Measurements from ENCODE around the gene GFOD1.
"Not testable (repeated sequence)": the region's sequence is repeated elsewhere in the genome, so short reads cannot be mapped to it uniquely, and the experiment has no call there.

GFOD1 gene

DNA sequence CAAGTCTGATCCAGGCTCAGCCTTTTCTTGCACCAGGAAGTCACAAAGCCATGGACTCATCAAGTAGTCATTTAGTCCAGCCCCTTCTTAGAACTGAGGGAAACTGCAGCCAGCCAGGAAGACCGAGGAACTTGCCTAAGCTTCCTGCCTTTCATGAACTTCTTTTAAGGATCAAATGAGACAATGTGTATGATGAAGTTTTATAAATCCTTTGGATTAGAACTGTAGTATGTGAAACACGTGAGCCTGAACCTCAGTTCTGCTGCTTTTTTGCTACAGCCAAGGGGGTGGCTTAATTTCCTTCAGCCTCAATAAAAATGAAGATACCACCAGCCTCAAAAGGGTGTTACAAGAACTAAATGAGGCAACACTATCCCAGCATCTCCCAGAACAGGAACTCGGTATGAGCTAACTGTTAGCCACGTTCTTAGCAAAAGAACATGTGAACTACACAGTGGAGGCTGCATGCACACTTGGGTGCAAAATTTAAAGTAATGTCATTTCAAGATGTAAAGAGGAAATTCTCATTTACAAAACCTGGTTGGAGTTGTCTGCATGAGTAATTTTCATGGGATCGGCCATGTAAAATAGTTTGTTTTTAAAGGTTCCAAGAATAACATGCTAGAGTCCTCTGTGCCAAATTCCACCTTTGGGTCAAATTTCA lies 83.0 kb downstream of the GFOD1 start:
- DNase-seq (ENCODE audit: low spot score) = no peak

- DNase-seq (ENCODE audit: low spot score) = no peak
Observed at GRCh38 chr6:13402711-13403110, 84.7 kb downstream of the GFOD1 start.

- DNase-seq (ENCODE audit: low spot score) = no peak
Observed at GRCh38 chr6:13400772-13401171, 86.6 kb downstream of the GFOD1 start.

DNA sequence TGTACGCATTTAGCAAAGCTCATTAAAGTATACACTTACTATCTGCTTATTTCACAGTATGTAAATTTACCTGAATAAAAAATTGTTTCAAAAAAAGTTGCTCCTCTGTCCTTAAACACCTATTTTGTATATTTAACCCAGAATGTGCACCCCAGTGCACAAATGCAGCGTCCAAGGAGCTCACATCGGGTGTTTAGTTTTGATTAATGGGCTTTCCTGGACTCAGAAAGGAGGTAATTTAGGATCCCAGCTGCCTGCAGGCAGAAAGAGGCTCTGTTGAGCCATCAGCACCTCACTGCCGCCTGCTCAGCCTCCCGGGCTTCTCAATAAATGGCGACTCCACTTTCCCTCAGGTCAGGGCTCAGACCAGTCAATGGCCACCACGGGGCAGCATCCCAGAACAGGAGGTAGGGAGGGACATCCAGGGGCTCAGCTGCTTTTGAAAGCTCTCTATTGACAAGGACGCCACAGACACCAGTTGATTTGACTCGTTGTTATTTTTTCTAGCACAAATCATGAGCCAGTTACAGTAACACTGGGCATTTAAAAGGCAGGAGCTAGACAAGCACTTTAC lies 88.9 kb downstream of the GFOD1 start:
- DNase-seq (ENCODE audit: low spot score) = peak; percentile 76

DNA sequence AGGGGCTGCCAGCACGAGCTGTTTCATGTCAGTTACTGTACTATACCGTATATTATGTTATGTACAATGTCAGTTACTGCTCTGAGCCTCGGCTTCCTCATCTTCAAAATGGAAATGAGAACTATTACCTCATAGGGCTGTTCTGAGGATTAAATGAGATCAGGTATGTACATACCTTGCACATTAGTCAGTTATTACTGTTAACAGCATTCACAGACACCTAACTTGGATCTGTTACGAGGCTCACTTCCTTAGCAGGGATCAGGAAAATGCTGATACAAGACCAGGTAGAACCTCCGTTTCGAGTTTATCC lies 89.4 kb downstream of the GFOD1 start:
- no peak for DNase-seq (ENCODE audit: low spot score)

- DNase-seq (ENCODE audit: low spot score) = no peak
Observed at GRCh38 chr6:13397359-13398068, 89.9 kb downstream of the GFOD1 start.

DNA sequence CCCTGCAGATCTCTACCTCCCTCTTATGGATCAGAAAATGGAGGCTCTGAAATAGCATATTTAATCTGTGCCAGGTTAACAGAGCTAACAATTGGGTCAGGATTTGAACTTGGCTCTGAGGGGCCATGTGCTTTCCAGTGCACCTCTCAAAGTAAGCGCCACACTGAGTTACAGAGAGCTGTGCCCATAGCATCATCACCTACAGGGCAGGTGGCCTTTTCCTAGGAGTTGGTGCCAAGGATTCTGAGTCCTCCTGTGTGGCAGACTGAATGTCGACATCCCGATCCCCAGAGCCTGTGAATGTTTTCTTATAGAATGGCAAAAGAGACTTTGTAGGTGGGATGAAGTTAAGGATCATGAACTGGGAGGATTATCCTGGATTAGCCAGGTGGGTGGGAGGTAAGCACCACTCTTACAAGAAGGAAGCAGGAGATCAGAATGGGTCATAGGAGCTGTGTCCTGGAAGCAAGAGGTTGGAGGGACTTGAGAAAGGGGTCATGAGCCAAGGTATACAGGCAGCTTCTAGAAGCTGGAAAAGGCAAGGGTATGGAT lies 91.1 kb downstream of the GFOD1 start:
- DNase-seq (ENCODE audit: low spot score) = no peak

DNA sequence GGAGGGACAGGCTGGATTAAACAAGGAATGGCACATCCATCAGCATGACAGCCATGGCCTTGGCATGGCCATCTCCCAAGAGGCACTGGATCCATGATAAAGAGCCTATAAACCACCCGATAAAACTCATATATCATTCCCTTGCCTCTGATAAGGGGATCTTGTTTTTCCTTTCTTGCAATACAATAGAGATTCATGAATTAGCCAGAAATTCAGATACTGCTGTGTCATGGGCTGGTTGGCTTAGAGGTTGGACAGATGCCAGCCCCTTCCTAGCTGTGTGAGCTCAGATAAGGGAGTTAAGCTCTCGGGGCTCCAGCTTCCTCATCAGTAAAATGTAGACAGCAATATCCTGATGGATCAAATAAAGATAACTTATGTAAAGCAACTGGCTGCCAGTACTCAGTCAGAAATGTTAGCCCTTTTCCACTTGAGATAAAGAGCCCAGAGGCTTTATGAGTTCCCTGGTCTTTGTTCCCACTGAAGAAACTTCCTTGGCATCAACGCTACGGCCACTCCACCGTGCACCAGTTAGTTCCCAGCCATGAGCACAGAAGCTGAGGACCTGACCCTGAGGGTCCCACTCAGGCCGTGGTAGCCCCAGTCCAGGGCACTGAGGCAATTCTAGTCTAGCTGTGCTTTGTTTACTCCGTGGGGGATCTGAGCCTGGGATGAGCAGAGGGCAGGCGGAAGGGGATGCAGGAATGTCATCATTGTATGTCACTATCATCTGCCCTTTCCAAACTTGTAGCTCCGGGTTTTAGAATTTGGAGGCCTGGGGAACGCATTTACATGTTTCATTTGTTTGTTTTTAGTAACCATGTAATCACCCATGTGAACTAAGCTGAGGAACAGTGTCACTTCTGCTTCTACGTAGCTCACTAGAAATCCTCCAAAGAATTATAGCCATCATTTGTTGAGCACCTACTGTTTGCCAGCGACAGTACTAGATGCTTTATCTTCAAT lies 91.8 kb downstream of the GFOD1 start:
- DNase-seq (ENCODE audit: low spot score) = no peak

- no peak for DNase-seq (ENCODE audit: low spot score)
Observed at GRCh38 chr6:13392462-13392861, 94.9 kb downstream of the GFOD1 start.

DNA sequence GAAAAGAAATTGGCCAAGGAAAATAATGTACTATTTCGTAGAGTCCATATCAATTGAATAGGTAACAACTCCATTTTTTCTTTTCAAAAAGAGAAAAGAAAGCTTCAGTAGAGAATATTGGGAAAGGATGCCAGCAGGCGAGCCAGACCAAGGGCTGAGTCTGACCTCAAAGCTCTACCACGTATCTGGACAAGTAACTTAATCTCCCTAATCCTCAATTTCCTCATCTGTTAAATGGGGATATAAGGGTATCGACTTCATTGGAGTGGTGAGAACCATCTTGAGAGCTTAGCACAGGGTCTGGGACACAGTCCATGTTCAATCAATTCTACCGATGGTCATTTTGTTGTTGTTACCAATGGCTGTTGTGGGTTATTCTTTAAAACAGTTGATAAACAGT lies 95.9 kb downstream of the GFOD1 start:
- no peak for DNase-seq (ENCODE audit: low spot score)

- no peak for DNase-seq (ENCODE audit: low spot score)
Observed at GRCh38 chr6:13390658-13391057, 96.7 kb downstream of the GFOD1 start.

- not testable (repeated sequence) for DNase-seq (ENCODE audit: low spot score)
Observed at GRCh38 chr6:13389237-13389636, 98.2 kb downstream of the GFOD1 start.

DNA sequence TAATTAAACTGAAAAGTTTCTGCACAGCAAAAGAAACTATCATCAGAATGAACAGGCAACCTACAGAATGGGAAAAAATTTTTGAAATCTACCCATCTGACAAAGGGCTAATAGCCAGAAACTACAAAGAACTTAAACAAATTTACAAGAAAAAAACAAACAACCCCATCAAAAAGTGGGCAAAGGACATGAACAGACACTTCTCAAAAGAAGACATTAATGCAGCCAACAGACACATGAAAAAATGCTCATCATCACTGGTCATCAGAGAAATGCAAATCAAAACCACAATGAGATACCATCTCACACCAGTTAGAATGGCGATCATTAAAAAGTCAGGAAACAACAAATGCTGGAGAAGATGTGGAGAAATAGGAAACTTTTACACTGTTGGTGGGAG lies 98.6 kb downstream of the GFOD1 start:
- not testable (repeated sequence) for DNase-seq (ENCODE audit: low spot score)

- no peak for DNase-seq (ENCODE audit: low spot score)
Observed at GRCh38 chr6:13384966-13385365, 102.4 kb downstream of the GFOD1 start.

GRCh38 chr6:13384506-13384905 lies 102.9 kb downstream of the GFOD1 start:
- no peak for DNase-seq (ENCODE audit: low spot score)

GRCh38 chr6:13383328-13384163 lies 103.9 kb downstream of the GFOD1 start:
- no peak for DNase-seq (ENCODE audit: low spot score)

- peak; percentile 24 for DNase-seq (ENCODE audit: low spot score)
Observed at GRCh38 chr6:13380761-13381160, 106.6 kb downstream of the GFOD1 start.

DNA sequence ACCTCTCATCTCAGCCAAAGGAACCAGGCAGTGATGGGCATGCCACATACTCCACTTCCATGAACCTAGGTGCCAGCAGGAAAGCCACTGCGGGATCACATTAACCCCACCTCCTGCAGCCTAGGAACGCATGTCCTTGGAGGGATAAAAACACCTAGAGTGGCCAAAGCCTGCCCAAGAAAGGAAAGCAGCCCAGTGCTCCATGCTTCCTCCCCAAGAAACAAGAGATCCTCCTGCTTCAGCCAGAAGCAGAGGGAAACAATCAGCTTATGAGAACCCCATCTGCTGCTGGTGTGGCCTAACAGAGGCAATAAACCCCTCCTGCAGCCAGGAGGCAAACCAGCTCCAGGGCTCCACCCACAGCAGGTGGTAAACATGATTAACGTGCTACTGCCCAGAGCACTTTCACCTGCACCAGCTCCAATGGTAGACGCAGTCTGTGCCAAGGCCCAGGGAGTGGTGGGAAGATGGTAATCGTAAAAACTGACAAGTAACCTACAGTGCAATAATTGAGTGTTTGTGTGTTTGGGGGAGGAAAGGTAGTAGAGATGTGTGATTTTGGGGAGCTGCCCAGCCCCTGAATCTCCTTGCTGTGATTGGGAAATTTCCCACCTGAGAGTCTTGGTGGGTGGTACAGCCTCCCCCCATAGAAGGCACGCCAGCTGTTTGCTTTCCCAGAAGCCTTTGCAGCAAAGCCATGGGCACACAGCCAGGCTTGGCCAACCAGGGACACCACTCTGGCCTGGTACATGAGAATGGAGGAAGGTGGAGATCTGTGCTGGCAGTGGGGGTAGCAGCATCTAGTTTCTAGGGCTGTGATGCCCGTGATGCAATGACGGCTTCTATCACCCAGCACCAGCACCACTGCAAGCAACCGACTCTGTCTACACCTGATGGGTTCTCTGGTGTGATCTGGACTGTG lies 108.5 kb downstream of the GFOD1 start:
- no peak for DNase-seq (ENCODE audit: low spot score)

- no peak for DNase-seq (ENCODE audit: low spot score)
Observed at GRCh38 chr6:13377054-13377758, 110.2 kb downstream of the GFOD1 start.
